ENCODE data around the gene TAB3.

DNA sequence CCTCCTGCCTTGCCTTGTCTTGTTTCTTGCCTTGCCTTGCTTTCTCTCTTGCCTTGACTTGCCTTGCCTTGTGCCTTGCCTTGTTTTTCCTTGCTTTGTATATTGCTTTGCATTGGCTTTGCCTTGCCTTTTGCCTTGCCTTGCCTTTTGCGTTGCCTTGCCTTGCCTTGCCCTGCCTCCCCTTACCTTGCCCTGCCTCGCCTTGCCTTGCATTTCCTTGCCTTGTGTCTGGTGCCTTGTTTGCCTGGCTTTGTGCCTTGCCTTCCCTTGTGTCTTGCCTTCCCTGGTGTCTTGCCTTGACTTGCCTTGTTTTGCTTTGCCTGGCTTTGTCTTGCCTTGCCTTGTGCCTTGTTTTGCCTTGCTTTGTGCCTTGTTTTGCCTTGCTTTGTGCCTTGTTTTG lies 89.7 kb downstream of the TAB3 start:
- TF ChIP-seq, protein P1, sequence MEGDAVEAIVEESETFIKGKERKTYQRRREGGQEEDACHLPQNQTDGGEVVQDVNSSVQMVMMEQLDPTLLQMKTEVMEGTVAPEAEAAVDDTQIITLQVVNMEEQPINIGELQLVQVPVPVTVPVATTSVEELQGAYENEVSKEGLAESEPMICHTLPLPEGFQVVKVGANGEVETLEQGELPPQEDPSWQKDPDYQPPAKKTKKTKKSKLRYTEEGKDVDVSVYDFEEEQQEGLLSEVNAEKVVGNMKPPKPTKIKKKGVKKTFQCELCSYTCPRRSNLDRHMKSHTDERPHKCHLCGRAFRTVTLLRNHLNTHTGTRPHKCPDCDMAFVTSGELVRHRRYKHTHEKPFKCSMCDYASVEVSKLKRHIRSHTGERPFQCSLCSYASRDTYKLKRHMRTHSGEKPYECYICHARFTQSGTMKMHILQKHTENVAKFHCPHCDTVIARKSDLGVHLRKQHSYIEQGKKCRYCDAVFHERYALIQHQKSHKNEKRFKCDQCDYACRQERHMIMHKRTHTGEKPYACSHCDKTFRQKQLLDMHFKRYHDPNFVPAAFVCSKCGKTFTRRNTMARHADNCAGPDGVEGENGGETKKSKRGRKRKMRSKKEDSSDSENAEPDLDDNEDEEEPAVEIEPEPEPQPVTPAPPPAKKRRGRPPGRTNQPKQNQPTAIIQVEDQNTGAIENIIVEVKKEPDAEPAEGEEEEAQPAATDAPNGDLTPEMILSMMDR (IDR thresholded peaks at IDR 0.05 in 4 of 5, conservative IDR thresholded peaks at IDR 0.05 in 1 of 5), result no peak
- no peak for TF ChIP-seq POLR2A (IDR thresholded peaks at IDR 0.05)

All from gastrocnemius medialis (tissue), 4 donors.